Measurements from ENCODE around the gene TMEM260.

Gene TMEM260

GRCh38 chr14:56579345-56580220 lies at the start of gene TMEM260:
Gene TMEM260, plus strand, starts transcription at chr14:56579798. Its CDS starts 117 bp downstream, at chr14:56579915.
- DNase-seq: peak; percentile 85 to 88

- no peak for DNase-seq
Measured at GRCh38 chr14:56532546-56532945, 47.1 kb upstream of the TMEM260 start.

GRCh38 chr14:56534656-56535055 lies 44.9 kb upstream of the TMEM260 start:
- DNase-seq: no peak

GRCh38 chr14:56539862-56540261 lies 39.7 kb upstream of the TMEM260 start:
- DNase-seq: no peak

GRCh38 chr14:56543436-56543835 lies 36.2 kb upstream of the TMEM260 start:
- no peak for DNase-seq

GRCh38 chr14:56549721-56550120 lies 29.9 kb upstream of the TMEM260 start:
- no peak for DNase-seq

DNA sequence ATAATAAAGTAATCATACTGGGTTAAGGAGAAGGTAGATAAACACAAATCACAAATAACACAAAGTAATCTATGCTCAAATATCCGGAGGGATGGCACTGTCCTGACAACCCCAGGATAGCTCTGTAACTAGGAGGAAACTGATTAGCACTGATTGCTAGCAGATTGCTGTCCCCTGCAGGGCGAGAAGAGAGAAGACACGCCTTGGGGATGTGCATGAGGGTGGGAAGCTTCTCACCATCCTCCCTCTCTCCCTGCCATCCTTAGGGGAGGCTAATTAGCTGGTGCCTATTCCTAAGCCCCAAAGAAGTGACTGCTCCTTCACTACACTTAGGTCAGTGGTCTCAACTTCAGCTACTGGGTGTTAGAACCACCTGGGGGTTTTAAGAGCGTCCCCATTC lies 27.0 kb upstream of the TMEM260 start:
- no peak for DNase-seq

DNA sequence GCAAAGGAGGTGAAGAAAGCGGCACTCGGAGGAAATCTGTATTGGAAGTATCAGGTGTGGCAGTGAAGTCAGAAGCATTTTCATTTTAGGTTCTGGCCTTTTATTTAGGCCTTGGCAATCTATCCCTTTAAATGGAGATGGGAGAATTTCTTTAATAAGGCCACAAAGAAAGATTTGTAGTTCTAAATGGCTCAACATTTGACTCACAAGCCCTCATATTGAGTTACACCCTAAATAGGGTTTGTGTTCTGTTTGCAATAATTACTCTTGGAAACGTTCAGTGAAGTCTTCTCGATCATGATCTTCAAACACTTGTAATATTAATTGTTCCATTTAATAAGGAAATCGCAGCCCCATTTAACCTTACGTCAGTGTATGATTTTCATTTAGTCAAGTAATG lies 25.3 kb upstream of the TMEM260 start:
- DNase-seq: no peak

DNA sequence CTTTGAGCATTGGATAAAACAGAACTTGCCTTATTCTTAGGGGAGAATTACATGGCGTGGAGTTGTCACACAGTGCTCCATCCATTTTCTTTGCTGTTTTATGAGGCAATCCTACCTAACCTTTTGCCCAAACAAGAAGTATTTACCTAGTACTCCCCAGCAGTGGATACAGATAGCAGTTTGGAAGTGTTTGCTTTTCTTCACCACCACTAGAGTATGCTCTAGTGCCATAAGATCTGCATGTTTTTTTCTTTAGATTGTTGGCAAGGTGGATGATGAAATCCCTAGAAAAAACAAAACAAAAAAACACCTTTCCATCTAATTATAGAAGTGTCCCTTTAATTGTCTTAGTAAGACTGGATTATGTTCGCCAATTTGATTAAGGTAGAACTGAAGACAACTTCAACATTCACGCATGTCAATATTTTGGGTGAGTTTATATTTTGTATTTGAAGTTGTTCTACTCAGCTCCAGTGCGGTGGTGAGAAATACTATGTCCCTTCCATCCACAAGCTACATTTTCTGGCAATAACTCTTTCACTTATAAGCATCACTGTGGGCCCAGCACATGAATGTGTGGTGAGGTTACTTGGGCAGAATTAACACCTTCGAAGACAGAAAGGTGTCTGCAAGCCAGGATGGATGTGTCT lies 23.6 kb upstream of the TMEM260 start:
- DNase-seq: peak in 1 of 2 donors; percentile 34

DNA sequence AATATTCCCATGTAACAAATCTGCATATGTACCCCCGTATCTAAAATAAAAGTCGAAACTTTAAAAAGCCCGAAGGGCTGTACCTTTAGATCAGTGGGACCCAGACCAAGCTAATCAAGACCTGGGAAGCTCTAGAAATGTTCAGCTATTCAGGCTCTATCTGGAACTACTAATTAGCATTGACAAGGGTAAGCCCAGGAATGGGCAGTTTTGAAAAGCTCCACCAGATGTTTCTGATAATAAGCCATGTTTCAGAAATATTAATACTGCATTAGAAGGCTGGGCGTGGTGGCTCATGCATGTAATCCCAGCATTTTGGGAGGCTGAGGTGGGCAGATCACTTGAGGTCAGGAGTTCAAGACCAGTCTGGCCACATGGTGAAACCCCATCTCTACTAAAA lies 20.4 kb upstream of the TMEM260 start:
- DNase-seq: no peak

- no peak for DNase-seq
Measured at GRCh38 chr14:56561606-56562005, 18.0 kb upstream of the TMEM260 start.

GRCh38 chr14:56562883-56563282 lies 16.7 kb upstream of the TMEM260 start:
- no peak for DNase-seq

DNA sequence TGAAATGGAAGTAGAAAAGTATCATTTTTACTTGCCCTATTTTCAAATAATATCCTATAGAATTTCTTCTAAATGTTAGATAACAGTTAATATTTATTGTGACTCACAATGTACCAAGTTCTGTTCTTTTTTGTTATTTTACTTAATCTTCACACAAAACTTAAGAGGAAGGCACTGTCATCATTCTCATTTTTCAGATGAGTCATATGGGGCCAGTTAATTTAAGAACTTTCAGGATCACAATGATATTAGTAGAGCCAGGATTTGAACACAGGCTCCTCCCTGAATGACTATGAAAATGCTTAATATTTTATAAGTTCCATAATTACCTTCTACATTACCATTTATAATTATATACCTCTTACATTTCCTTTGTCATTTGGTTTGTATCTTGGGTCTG lies 10.4 kb upstream of the TMEM260 start:
- no peak for DNase-seq

DNA sequence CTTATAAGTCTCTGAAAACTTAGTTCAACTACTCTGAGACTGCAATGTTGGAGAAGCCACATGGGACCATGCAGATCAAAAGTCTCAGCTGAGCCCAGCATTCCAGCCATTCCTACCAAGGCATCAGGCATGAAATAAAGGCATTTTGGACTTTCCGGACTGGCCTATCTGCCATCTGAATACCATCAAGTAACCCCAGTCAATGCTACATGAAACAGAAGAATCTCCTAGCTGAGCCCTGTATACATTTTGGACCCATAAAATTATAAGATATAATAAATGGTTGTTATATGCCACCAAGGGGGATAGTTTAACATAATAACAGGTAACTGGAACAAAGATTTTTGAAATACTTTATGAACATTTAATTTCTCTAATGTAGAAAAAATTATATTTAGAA lies 9.3 kb upstream of the TMEM260 start:
- no peak for DNase-seq

DNA sequence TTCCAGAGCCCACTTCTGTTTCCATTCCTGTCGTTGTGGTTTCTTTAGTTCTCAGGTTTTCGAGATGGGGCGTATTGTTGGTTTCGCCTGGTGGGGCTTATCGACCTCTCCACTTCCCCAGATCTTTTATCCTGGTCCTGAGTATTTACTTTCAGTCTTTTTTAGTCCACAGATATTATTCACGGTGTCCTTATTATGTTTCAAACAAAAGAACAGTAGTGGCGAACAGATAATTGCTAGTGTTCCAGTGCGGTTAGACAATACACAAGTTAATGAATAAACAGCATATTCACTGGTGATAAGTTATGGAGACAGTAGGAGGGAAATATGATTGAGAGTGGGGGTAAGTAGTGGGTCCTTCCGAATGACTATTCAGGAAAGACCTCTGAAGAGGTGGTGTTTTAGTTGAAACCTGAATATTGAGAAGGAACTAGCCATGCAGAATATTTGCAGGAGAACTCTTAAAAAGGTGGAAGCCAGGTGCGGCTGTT lies 668 bp downstream of the TMEM260 start:
- DNase-seq: no peak

DNA sequence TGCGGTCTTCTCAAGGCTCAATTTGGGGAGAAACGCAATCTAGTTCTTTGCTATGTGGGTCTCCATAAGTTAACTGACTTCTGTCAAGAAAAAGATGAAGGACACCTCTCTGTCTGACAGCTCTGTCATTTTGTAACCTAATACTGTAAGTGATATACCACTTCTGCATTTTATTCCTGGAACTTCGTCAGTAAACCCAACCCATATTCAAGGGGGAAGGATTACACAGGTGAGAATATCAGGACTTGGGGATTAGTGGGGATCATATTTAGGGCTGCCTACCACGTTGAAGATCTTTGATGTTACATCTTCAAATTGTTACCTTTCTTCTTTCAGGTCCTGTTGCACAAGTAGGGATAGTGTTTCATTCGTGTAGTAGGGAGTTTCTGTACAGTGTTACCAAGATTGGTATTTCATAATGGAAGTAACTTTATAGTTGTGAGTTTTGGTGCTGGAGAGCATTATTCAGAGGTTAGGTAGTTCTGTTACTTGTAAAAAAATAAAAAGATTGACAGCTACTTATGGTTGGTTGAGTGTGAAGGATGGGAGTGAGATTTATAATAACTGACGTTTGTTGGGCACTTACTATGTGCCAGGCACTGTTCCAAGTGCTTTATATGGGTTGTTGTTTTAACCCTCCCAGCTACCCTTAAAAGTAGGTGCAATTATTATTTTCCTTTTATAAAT lies 1.6 kb downstream of the TMEM260 start:
- DNase-seq: no peak

- DNase-seq: no peak
Measured at GRCh38 chr14:56585461-56586084, 6.0 kb downstream of the TMEM260 start.

- peak in 1 of 2 donors; percentile 13 for DNase-seq
Measured at GRCh38 chr14:56587701-56588100, 8.1 kb downstream of the TMEM260 start.

GRCh38 chr14:56590535-56590960 lies 10.9 kb downstream of the TMEM260 start:
- no peak for DNase-seq

GRCh38 chr14:56592746-56593544 lies 13.3 kb downstream of the TMEM260 start:
- DNase-seq: no peak

- DNase-seq: no peak
Measured at GRCh38 chr14:56594428-56594827, 14.8 kb downstream of the TMEM260 start.

- no peak for DNase-seq
Measured at GRCh38 chr14:56598519-56598918, 18.9 kb downstream of the TMEM260 start.

All from hippocampal formation (tissue), 2 donors.